ENCODE data around the gene TBC1D17. TPM values are rescaled to one million over a fixed set of nuclear protein-coding genes. Genes with fewer than 3 reads are reported as not detected.
A peak's percentile ranks its signal among the peaks of the same experiment; 100 is the strongest.

TBC1D17 gene
- total and polyA plus RNA-seq, 9 donors, result 5.1 to 41.7 (median 36.8) TPM

- H3K27me3 ChIP-seq (ENCODE audit: control insufficient read depth, insufficient read depth, low read length), result no peaks in the 10 kb centered on the region
- H3K4me1 ChIP-seq (ENCODE audit: control insufficient read depth, insufficient read depth, low read length), result peaks cover 50% of the 10 kb centered on the region
- H3K4me3 ChIP-seq (ENCODE audit: low read length), result peak overlapping the region; percentile 48
- peaks cover 31% of the 10 kb centered on the region for H3K36me3 ChIP-seq (ENCODE audit: control insufficient read depth, insufficient read depth, low read length)
- under 1% methylated on average over 67 of the region's 67 CpGs for WGBS (ENCODE audit: insufficient coverage)
- H3K27ac ChIP-seq (ENCODE audit: low read length), result peak overlapping the region; percentile 97
- DNase-seq, result peak; percentile 100
- H3K9me3 ChIP-seq (replicated peaks; ENCODE audit: control insufficient read depth, low read depth, low read length), result no peaks in the 10 kb centered on the region
These were observed 7.8 kb upstream of the TBC1D17 start for GRCh38 chr19:49869484-49870308.

- Histone ChIP-seq H3K27ac (ENCODE audit: low read length) (peak overlapping the region; percentile 92), H3K4me1 (ENCODE audit: control insufficient read depth, insufficient read depth, low read length) (peaks cover 52% of the 10 kb centered on the region), H3K36me3 (ENCODE audit: control insufficient read depth, insufficient read depth, low read length) (peaks cover 30% of the 10 kb centered on the region), H3K4me3 (ENCODE audit: low read length) (peak overlapping the region; percentile 48), H3K9me3 (replicated peaks; ENCODE audit: control insufficient read depth, low read depth, low read length) (no peaks in the 10 kb centered on the region), H3K27me3 (ENCODE audit: control insufficient read depth, insufficient read depth, low read length) (no peaks in the 10 kb centered on the region)
- 72% methylated on average over 15 of the region's 15 CpGs for WGBS (ENCODE audit: insufficient coverage)
- DNase-seq, result no peak
These were observed 7.1 kb upstream of the TBC1D17 start for GRCh38 chr19:49870309-49870901.

- 93% methylated on average over 4 of the region's 17 CpGs for WGBS (ENCODE audit: insufficient coverage)
- Histone ChIP-seq H3K27ac (ENCODE audit: low read length) (no peak overlapping the region), H3K4me1 (ENCODE audit: control insufficient read depth, insufficient read depth, low read length) (peaks cover 48% of the 10 kb centered on the region), H3K4me3 (ENCODE audit: low read length) (no peak overlapping the region), H3K9me3 (replicated peaks; ENCODE audit: control insufficient read depth, low read depth, low read length) (no peaks in the 10 kb centered on the region), H3K36me3 (ENCODE audit: control insufficient read depth, insufficient read depth, low read length) (peaks cover 30% of the 10 kb centered on the region), H3K27me3 (ENCODE audit: control insufficient read depth, insufficient read depth, low read length) (no peaks in the 10 kb centered on the region)
- DNase-seq, result peak; percentile 40
These were observed 6.0 kb upstream of the TBC1D17 start for GRCh38 chr19:49871349-49871985.

GRCh38 chr19:49872245-49873128 lies 5.0 kb upstream of the TBC1D17 start:
- 73% methylated on average over 14 of the region's 27 CpGs for WGBS (ENCODE audit: insufficient coverage)
- Histone ChIP-seq H3K4me3 (ENCODE audit: low read length) (no peak overlapping the region), H3K36me3 (ENCODE audit: control insufficient read depth, insufficient read depth, low read length) (peaks cover 30% of the 10 kb centered on the region), H3K9me3 (replicated peaks; ENCODE audit: control insufficient read depth, low read depth, low read length) (no peaks in the 10 kb centered on the region), H3K27me3 (ENCODE audit: control insufficient read depth, insufficient read depth, low read length) (no peaks in the 10 kb centered on the region), H3K4me1 (ENCODE audit: control insufficient read depth, insufficient read depth, low read length) (peaks cover 43% of the 10 kb centered on the region), H3K27ac (ENCODE audit: low read length) (no peak overlapping the region)
- DNase-seq, result peak; percentile 35

- no peak overlapping the region for H3K4me3 ChIP-seq (ENCODE audit: low read length)
- peaks cover 39% of the 10 kb centered on the region for H3K4me1 ChIP-seq (ENCODE audit: control insufficient read depth, insufficient read depth, low read length)
- H3K9me3 ChIP-seq (replicated peaks; ENCODE audit: control insufficient read depth, low read depth, low read length), result no peaks in the 10 kb centered on the region
- H3K27ac ChIP-seq (ENCODE audit: low read length), result no peak overlapping the region
- no peak for DNase-seq
- 95% methylated on average over 28 of the region's 29 CpGs for WGBS (ENCODE audit: insufficient coverage)
- peaks cover 30% of the 10 kb centered on the region for H3K36me3 ChIP-seq (ENCODE audit: control insufficient read depth, insufficient read depth, low read length)
- H3K27me3 ChIP-seq (ENCODE audit: control insufficient read depth, insufficient read depth, low read length), result no peaks in the 10 kb centered on the region
These were observed 4.4 kb upstream of the TBC1D17 start for GRCh38 chr19:49873129-49873521.

- no peak for DNase-seq
- Histone ChIP-seq H3K9me3 (replicated peaks; ENCODE audit: control insufficient read depth, low read depth, low read length) (no peaks in the 10 kb centered on the region), H3K27ac (ENCODE audit: low read length) (no peak overlapping the region), H3K4me3 (ENCODE audit: low read length) (no peak overlapping the region), H3K27me3 (ENCODE audit: control insufficient read depth, insufficient read depth, low read length) (no peaks in the 10 kb centered on the region), H3K36me3 (ENCODE audit: control insufficient read depth, insufficient read depth, low read length) (peaks cover 34% of the 10 kb centered on the region), H3K4me1 (ENCODE audit: control insufficient read depth, insufficient read depth, low read length) (peaks cover 39% of the 10 kb centered on the region)
- 89% methylated on average over 7 of the region's 10 CpGs for WGBS (ENCODE audit: insufficient coverage)
These were observed 3.7 kb upstream of the TBC1D17 start for GRCh38 chr19:49873834-49874233.

- H3K36me3 ChIP-seq (ENCODE audit: control insufficient read depth, insufficient read depth, low read length), result peaks cover 40% of the 10 kb centered on the region
- WGBS (ENCODE audit: insufficient coverage), result 93% methylated on average over 10 of the region's 11 CpGs
- H3K4me3 ChIP-seq (ENCODE audit: low read length), result no peak overlapping the region
- no peaks in the 10 kb centered on the region for H3K9me3 ChIP-seq (replicated peaks; ENCODE audit: control insufficient read depth, low read depth, low read length)
- H3K27me3 ChIP-seq (ENCODE audit: control insufficient read depth, insufficient read depth, low read length), result no peaks in the 10 kb centered on the region
- DNase-seq, result peak; percentile 33
- H3K4me1 ChIP-seq (ENCODE audit: control insufficient read depth, insufficient read depth, low read length), result peaks cover 36% of the 10 kb centered on the region
- no peak overlapping the region for H3K27ac ChIP-seq (ENCODE audit: low read length)
These were observed 2.9 kb upstream of the TBC1D17 start for GRCh38 chr19:49874503-49875157.

- H3K9me3 ChIP-seq (replicated peaks; ENCODE audit: control insufficient read depth, low read depth, low read length), result no peaks in the 10 kb centered on the region
- DNase-seq, result no peak
- no peak overlapping the region for H3K4me3 ChIP-seq (ENCODE audit: low read length)
- no peaks in the 10 kb centered on the region for H3K27me3 ChIP-seq (ENCODE audit: control insufficient read depth, insufficient read depth, low read length)
- H3K27ac ChIP-seq (ENCODE audit: low read length), result no peak overlapping the region
- WGBS (ENCODE audit: insufficient coverage), result 83% methylated on average over 4 of the region's 4 CpGs
- peaks cover 33% of the 10 kb centered on the region for H3K4me1 ChIP-seq (ENCODE audit: control insufficient read depth, insufficient read depth, low read length)
- H3K36me3 ChIP-seq (ENCODE audit: control insufficient read depth, insufficient read depth, low read length), result peaks cover 43% of the 10 kb centered on the region
These were observed 2.3 kb upstream of the TBC1D17 start for GRCh38 chr19:49875177-49875576.

- DNase-seq, result peak; percentile 85
- H3K36me3 ChIP-seq (ENCODE audit: control insufficient read depth, insufficient read depth, low read length), result peaks cover 43% of the 10 kb centered on the region
- H3K4me3 ChIP-seq (ENCODE audit: low read length), result peak overlapping the region; percentile 87
- H3K9me3 ChIP-seq (replicated peaks; ENCODE audit: control insufficient read depth, low read depth, low read length), result no peaks in the 10 kb centered on the region
- no peaks in the 10 kb centered on the region for H3K27me3 ChIP-seq (ENCODE audit: control insufficient read depth, insufficient read depth, low read length)
- peak overlapping the region; percentile 96 for H3K27ac ChIP-seq (ENCODE audit: low read length)
- peaks cover 25% of the 10 kb centered on the region for H3K4me1 ChIP-seq (ENCODE audit: control insufficient read depth, insufficient read depth, low read length)
- WGBS (ENCODE audit: insufficient coverage), result 0% methylated on average over 17 of the region's 28 CpGs
These were observed 1.6 kb upstream of the TBC1D17 start for GRCh38 chr19:49875857-49876421.
